GM10248 (cell line): Measurements from ENCODE around the gene CCDC85C.
A peak's percentile ranks its signal among the peaks of the same experiment; 100 is the strongest.

Source experiments
- CTCF ChIA-PET: fragments of 300-600 bp; sonication (Branson Sonifier 250); formaldehyde crosslinking; extraction: SDS; loops from one replicate; lab custom pipeline; 2021; ENCODE audit warnings: antibody characterized with exemption; lab: Yijun Ruan, JAX
- POLR2A ChIA-PET: fragments of 350-650 bp; sonication (Branson Sonifier 250); formaldehyde crosslinking; extraction: SDS; loops from one replicate; lab custom pipeline; 2020; ENCODE audit warnings: antibody characterized with exemption; lab: Yijun Ruan, JAX
- DNase-seq: peaks from one replicate; pipeline ENCODE4 v3.0.0; 2012; ENCODE audit errors: extremely low spot score
- CTCF ChIP-seq: IDR thresholded peaks from 2 replicates; pipeline ENCODE4 v1.5.1; 2012; ENCODE audit warnings: mild to moderate bottlenecking, low read depth; ENCODE audit errors: extremely low read depth, missing control alignments, control extremely low read depth

Gene CCDC85C

GRCh38 chr14:99632410-99633035 lies 28.5 kb upstream of the CCDC85C start:
- no peak for TF ChIP-seq CTCF
- ChIA-PET CTCF (interaction anchor here (1.3 to 2.1 kb wide), 2 partner anchors 14 to 113 kb away, joined by 3 to 6 read pairs; no protein-coding TSS in a partner anchor), POLR2A (no interaction called here)
- DNase-seq = no peak

- DNase-seq = no peak
- no peak for TF ChIP-seq CTCF
- POLR2A ChIA-PET = no interaction called here
- CTCF ChIA-PET = interaction anchor here (1.0 to 1.3 kb wide), 3 partner anchors 24 to 113 kb away, joined by 3 read pairs; no protein-coding TSS in a partner anchor
Measured at GRCh38 chr14:99630202-99630601, 26.2 kb upstream of the CCDC85C start.

GRCh38 chr14:99628887-99629618 lies 25.0 kb upstream of the CCDC85C start:
- ChIA-PET POLR2A (no interaction called here), CTCF (interaction anchor here (0.6 to 1.7 kb wide), 21 partner anchors 10 to 270 kb away, joined by 3 to 10 read pairs (median 4); no protein-coding TSS in a partner anchor)
- DNase-seq = peak; percentile 85
- peak; percentile 87 for TF ChIP-seq CTCF

GRCh38 chr14:99627510-99628381 lies 23.7 kb upstream of the CCDC85C start:
- CTCF ChIA-PET = interaction anchor here (0.6 to 1.7 kb wide), 26 partner anchors 9 to 271 kb away, joined by 3 to 10 read pairs (median 4); no protein-coding TSS in a partner anchor
- TF ChIP-seq CTCF = no peak
- DNase-seq = no peak
- POLR2A ChIA-PET = no interaction called here

GRCh38 chr14:99627100-99627499 lies 23.1 kb upstream of the CCDC85C start:
- ChIA-PET CTCF (interaction anchor here (1.3 to 1.7 kb wide), 2 partner anchors 96 to 110 kb away, joined by 3 to 5 read pairs; no protein-coding TSS in a partner anchor), POLR2A (no interaction called here)
- TF ChIP-seq CTCF = no peak
- DNase-seq = no peak

GRCh38 chr14:99626041-99626648 lies 22.1 kb upstream of the CCDC85C start:
- DNase-seq = no peak
- ChIA-PET POLR2A (interaction anchor here (0.7 kb wide), 1 partner anchor 102 kb away, joined by 3 read pairs; no protein-coding TSS in a partner anchor), CTCF (interaction anchor here (0.9 to 1.7 kb wide), 2 partner anchors 12 to 109 kb away, joined by 4 to 5 read pairs; no protein-coding TSS in a partner anchor)
- TF ChIP-seq CTCF = no peak
